22Rv1 (cell line): ENCODE results near the gene SMIM44.

ENCODE experiments used
- CTCF ChIP-seq: fragments of 450-650 bp; IDR thresholded peaks from 2 replicates; pipeline ENCODE4 v1.5.1; 2017; ENCODE audit warnings: mild to moderate bottlenecking
- ZFX ChIP-seq: fragments of 450-650 bp; IDR thresholded peaks from 2 replicates; pipeline ENCODE4 v1.6.1; 2017; ENCODE audit warnings: antibody characterized with exemption, borderline replicate concordance

DNA sequence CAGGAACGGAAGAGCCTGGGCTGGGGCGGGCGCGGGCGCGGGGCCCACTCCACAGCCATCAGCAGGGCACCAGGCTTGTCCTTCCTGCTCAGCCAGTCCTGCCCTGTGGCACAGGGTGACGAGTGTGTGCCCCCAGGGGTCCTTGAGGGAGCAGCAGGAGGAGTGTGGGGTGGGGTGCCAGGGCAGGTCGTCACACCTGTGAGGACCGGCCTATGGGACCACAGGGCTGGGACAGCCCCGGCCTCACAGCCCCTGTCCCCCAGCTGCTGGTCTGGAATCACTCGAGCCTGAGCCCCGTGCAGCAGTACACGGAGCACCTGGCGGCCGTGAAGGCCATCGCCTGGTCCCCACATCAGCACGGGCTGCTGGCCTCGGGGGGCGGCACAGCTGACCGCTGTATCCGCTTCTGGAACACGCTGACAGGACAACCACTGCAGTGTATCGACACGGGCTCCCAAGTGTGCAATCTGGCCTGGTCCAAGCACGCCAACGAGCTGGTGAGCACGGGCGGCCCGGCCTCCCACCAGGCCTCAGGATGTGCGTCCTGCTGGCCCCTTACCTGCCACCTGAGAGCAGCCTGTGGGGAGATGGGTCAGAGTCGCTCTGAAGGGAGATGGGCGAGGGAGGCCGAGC is 49.0 kb upstream of the SMIM44 start:
- TF ChIP-seq CTCF (no peak), ZFX (no peak)
